Mesothelial cell of epicardium (in vitro differentiated cells): ENCODE results near the gene CCDC183. TPM values are rescaled to one million over a fixed set of nuclear protein-coding genes. Genes with fewer than 3 reads are reported as not detected.
"Not testable (repeated sequence)": the region's sequence is repeated elsewhere in the genome, so short reads cannot be mapped to it uniquely, and the experiment has no call there.

Experiments used
- DNase-seq, 2 experiments: peaks; one replicate each; pipeline ENCODE4 v3.0.0; 2021; ENCODE audit warnings: low spot score in 2 of 2; ENCODE audit not compliant: unreplicated experiment in 2 of 2
- H3K27ac Mint-ChIP-seq: 2 replicates; pipeline ENCODE4 v1.8.0; 2021; ENCODE audit warnings: mixed read lengths
- H3K27me3 Mint-ChIP-seq: 2 replicates; pipeline ENCODE4 v1.8.0; 2021; ENCODE audit warnings: low read depth, mixed read lengths
- H3K36me3 Mint-ChIP-seq: 2 replicates; pipeline ENCODE4 v1.8.0; 2021; ENCODE audit warnings: mixed read lengths
- H3K4me1 Mint-ChIP-seq: 2 replicates; pipeline ENCODE4 v1.8.0; 2021; ENCODE audit warnings: mixed read lengths
- H3K4me3 Mint-ChIP-seq: 2 replicates; pipeline ENCODE4 v1.8.0; 2021; ENCODE audit warnings: mild to moderate bottlenecking, moderate library complexity, mixed read lengths
- H3K9me3 Mint-ChIP-seq: 2 replicates; pipeline ENCODE4 v1.8.0; 2021; ENCODE audit warnings: mixed read lengths
- total RNA-seq: library from RNA; stranded (reverse); gene quantifications from 3 replicates; pipeline ENCODE4 v1.2.1, GENCODE V29; 2021
- TF ChIP-seq, protein P1 (sequence below): fragments of 200-600 bp; sonication (generic); IDR thresholded peaks from one replicate; pipeline ENCODE4 v1.5.0; 2021; ENCODE audit warnings: antibody characterized with exemption; ENCODE audit not compliant: unreplicated experiment

CCDC183 gene
- total RNA-seq, 1 donor from 2014 or later: 25.1 TPM

DNA sequence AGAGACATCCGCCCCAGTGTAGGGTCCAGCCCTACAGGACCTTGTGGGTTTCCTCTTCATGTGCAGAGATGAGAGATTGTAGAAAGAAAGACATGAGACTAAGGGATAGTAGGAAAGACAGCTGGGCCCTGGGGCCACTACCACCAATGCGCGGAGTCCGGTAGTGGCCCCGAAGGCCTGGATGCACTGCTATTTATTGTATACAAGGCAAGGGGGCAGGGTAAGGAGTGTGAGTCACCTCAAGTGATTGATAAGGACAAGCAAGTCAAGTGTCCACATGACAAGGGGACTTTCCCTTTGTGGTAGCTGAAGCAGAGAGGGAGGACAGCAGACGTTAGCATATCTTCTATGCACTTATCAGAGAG lies 11.2 kb upstream of the CCDC183 start:
- Mint-ChIP-seq H3K4me1 (peaks cover 61% of the 10 kb centered on the region), H3K9me3 (no peaks in the 10 kb centered on the region), H3K4me3 (no peak overlapping the region), H3K36me3 (no peaks in the 10 kb centered on the region), H3K27me3 (peaks cover 7% of the 10 kb centered on the region), H3K27ac (peak overlapping the region; percentile 52)
- TF ChIP-seq, protein P1, sequence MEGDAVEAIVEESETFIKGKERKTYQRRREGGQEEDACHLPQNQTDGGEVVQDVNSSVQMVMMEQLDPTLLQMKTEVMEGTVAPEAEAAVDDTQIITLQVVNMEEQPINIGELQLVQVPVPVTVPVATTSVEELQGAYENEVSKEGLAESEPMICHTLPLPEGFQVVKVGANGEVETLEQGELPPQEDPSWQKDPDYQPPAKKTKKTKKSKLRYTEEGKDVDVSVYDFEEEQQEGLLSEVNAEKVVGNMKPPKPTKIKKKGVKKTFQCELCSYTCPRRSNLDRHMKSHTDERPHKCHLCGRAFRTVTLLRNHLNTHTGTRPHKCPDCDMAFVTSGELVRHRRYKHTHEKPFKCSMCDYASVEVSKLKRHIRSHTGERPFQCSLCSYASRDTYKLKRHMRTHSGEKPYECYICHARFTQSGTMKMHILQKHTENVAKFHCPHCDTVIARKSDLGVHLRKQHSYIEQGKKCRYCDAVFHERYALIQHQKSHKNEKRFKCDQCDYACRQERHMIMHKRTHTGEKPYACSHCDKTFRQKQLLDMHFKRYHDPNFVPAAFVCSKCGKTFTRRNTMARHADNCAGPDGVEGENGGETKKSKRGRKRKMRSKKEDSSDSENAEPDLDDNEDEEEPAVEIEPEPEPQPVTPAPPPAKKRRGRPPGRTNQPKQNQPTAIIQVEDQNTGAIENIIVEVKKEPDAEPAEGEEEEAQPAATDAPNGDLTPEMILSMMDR: no peak
- no peak for DNase-seq

DNA sequence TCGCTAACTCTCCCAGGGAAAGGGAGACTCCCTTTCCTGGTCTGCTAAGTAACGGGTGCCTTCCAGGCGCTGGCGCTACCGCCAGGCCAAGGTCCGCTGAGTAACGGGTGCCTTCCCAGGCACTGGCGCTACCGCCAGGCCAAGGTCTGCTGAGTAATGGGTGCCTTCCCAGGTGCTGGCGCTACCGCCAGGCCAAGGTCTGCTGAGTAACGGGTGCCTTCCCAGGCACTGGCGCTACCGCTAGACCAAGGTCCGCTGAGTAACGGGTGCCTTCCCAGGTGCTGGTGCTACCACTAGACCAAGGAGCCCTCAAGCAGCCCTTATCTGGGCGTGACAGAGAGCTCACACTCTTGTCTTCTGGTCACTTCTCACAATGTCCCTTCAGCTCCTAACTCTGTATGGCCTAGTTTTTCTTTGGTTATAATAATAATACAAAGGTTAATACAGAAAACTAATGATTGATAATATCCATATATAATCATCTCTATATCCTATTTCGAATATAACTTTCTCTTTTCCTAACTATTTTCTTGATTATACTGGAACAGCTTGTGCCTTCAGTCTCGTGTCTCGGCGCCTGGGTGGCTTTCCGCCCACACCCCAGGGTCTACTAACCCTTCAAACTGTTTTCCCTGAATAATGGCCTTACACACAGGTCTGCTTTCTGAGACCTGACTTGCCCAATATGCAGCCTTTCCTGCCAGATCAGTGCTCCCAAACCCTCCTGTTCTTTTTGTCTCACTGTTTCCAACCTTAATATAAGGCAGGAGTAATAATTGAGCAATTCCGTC lies 10.4 kb upstream of the CCDC183 start:
- H3K27me3 Mint-ChIP-seq, DNase-seq, H3K36me3 Mint-ChIP-seq, H3K9me3 Mint-ChIP-seq, H3K4me3 Mint-ChIP-seq, H3K27ac Mint-ChIP-seq: not testable (repeated sequence)
- H3K4me1 Mint-ChIP-seq: peaks cover 60% of the 10 kb centered on the region

DNA sequence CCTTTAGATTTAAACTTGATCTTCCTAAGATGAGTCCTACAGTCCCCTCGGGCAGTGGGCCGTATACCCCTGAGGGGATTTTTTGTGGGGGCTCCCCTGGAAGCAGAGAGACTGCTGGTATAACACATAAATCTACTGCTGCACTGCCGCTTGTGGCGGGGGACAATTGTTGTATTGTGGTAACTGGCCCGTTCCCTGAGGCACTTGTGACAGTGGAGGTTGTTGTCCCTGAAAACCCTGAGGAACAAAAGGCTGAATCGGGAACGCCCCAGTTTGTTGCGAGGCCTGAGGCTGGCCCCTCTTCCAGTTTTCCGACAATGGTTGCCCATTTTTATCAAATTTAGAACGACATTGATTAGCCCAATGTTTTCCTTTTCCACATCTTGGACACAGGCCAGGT lies 9.7 kb upstream of the CCDC183 start:
- no peak overlapping the region for H3K4me3 Mint-ChIP-seq

DNA sequence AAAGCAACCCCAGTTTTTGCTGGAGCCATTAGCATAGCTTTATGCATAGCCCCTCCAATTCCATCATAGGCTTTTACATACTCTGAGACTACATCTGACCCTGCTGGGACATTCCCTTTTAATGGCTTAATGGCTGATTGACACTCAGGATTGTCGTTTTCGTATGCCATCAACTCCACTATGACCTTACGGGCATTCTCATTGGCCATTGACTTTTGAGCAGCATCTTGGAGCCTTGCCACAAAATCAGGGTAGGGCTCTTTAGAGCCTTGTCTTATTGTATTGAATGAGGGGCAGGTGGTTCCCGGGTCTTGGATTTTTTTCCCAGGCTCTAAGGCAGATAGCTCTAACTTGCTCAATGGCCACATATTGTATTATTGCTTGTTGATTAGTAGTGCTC lies 9.2 kb upstream of the CCDC183 start:
- H3K36me3 Mint-ChIP-seq, H3K9me3 Mint-ChIP-seq, DNase-seq, H3K4me3 Mint-ChIP-seq, H3K27me3 Mint-ChIP-seq, H3K27ac Mint-ChIP-seq: not testable (repeated sequence)
- H3K4me1 Mint-ChIP-seq: peaks cover 55% of the 10 kb centered on the region

More for the DNA sequence above, 9.7 kb upstream of the CCDC183 start:
- no peak for DNase-seq
- Mint-ChIP-seq H3K9me3 (no peaks in the 10 kb centered on the region), H3K27me3 (peaks cover 1% of the 10 kb centered on the region), H3K27ac (no peak overlapping the region), H3K4me1 (peaks cover 55% of the 10 kb centered on the region), H3K36me3 (no peaks in the 10 kb centered on the region)
- TF ChIP-seq, protein P1: no peak

DNA sequence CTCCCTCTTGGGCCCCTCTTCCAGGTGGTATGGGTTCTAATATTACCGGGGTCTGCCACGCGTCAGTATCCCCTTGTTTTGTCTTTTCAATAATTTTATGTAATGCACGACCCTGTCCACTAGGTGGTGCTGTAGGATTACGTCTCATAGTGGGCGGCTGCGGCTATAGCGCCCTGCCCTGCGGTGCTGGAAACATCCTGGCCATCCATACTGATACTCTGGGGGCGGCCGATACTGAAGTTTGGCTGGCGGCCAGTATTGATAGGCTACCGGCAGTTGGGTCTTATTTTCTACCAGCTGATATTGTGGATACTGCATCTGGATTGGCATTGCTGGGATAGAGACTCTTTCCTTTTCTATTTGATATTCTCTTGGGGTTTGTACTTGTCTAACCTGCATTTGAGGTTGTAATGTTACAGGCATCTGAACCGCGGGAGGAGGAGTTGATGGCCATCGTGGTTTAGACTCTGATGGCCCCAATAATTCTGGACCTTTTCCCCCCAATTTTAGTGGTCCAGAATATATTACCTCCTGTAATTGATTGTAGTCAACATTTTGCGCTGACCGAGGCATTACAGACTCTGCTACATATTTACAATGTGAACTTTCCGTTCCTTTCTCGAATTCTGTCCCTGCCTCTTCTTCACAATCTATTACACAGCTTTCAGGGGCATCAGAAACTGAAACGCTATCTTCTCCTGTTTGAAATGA lies 8.3 kb upstream of the CCDC183 start:
- H3K27ac Mint-ChIP-seq: peak overlapping the region; percentile 97
- peak overlapping the region; percentile 17 for H3K4me3 Mint-ChIP-seq
- H3K36me3 Mint-ChIP-seq: no peaks in the 10 kb centered on the region
- H3K4me1 Mint-ChIP-seq: peaks cover 57% of the 10 kb centered on the region
- TF ChIP-seq, protein P1: peak; percentile 98
- DNase-seq: peak in 1 of 2 experiments; percentile 73
- H3K27me3 Mint-ChIP-seq: peaks cover 1% of the 10 kb centered on the region
- no peaks in the 10 kb centered on the region for H3K9me3 Mint-ChIP-seq

DNA sequence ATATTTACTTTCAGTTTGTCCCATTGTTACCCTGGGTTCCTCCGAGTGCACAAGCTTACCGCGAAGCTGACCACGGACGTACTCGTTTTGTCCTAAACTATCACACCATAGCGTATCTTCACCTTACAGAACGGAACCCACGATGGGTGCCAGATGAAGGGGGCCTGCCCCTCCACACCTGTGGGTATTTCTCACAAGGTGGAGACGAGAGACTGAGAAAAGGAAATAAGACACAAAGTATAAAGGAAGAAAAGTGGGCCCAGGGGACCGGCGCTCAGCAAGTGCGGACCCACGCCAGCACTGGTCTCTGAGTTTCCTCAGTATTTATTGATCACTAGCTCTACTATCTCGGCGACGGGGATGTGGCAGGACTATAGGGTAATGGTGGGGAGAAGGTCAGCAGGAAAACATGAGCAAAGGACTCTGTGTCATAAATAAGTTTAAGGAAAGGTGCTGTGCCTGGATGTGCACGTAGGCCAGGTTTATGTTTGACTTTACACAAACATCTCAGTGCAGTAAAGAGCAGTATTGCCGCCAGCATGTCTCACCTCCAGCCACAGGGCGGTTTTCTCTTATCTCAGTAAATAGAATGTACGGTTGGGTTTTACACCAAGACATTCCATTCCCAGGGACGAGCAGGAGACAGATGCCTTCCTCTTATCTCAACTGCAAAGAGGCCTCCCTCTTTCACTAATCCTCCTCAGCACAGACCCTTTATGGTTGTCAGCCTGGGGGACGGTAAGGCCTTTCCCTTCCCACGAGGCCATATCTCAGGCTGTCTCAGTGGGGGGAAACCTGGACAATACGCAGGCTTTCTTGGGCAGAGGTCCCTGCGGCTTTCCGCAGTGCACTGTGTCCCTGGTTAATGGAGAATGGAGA lies 7.3 kb upstream of the CCDC183 start:
- peak overlapping the region; percentile 40 for H3K4me3 Mint-ChIP-seq
- not testable (repeated sequence) for DNase-seq, H3K36me3 Mint-ChIP-seq, H3K9me3 Mint-ChIP-seq, H3K27me3 Mint-ChIP-seq
- H3K27ac Mint-ChIP-seq: peak overlapping the region; percentile 97
- H3K4me1 Mint-ChIP-seq: peaks cover 63% of the 10 kb centered on the region

DNA sequence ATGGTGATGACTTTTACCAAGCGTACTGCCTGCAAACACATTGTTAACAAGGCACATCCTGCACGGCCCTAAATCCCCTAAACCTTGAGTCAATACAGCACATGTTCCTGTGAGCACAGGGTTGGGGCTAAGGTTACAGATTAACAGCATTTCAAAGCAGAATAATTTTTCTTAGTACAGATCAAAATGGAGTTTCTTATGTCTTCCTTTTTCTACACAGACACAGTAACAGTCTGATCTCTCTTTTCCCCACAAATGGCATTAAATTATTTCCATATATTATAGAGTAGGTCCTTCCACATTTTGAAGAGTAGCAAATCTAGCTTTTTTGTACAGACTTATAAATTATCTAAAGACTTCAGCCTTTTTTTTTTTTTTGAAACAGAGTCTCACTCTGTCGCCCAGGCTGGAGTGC lies 6.6 kb upstream of the CCDC183 start:
- Mint-ChIP-seq H3K4me3 (peak overlapping the region; percentile 40), H3K4me1 (peaks cover 59% of the 10 kb centered on the region), H3K27ac (peak overlapping the region; percentile 97), H3K9me3 (no peaks in the 10 kb centered on the region), H3K36me3 (peaks cover 6% of the 10 kb centered on the region), H3K27me3 (peaks cover 1% of the 10 kb centered on the region)
- TF ChIP-seq, protein P1: no peak
- no peak for DNase-seq
